Mesodermal cell (in vitro differentiated cells): ENCODE results near the gene CCND3.

Source experiments
- H3K27ac ChIP-seq: 2 replicates; pipeline ENCODE4 v1.7.0; 2013; ENCODE audit warnings: mild to moderate bottlenecking, low read depth, low read length, moderate library complexity; ENCODE audit not compliant: severe bottlenecking
- H3K36me3 ChIP-seq: 2 replicates; pipeline ENCODE4 v1.7.1; 2013; ENCODE audit warnings: mild to moderate bottlenecking, low read length, moderate library complexity; ENCODE audit not compliant: control insufficient read depth, insufficient read depth
- H3K4me1 ChIP-seq: one replicate; pipeline ENCODE4 v1.7.1; 2013; ENCODE audit warnings: mild to moderate bottlenecking, low read length; ENCODE audit not compliant: insufficient read depth, control insufficient read depth, poor library complexity, severe bottlenecking
- H3K4me3 ChIP-seq: 2 replicates; pipeline ENCODE4 v1.7.0; 2013; ENCODE audit warnings: low read length, control low read depth, mild to moderate bottlenecking; ENCODE audit not compliant: insufficient read depth, poor library complexity, severe bottlenecking; ENCODE audit errors: extremely low read depth
- H3K9me3 ChIP-seq: 2 replicates; pipeline ENCODE4 v1.7.1; 2013; ENCODE audit warnings: mild to moderate bottlenecking, low read length, moderate library complexity; ENCODE audit not compliant: control insufficient read depth
- WGBS, 2 experiments: methylation state at CpG; one replicate each; pipeline ENCODE4 v1.1.5; 2013; ENCODE audit warnings: missing lambda C conversion rate in 2 of 2; ENCODE audit not compliant: insufficient coverage in 2 of 2; 5-methylcytosine and 5-hydroxymethylcytosine counted together

CCND3 gene

DNA sequence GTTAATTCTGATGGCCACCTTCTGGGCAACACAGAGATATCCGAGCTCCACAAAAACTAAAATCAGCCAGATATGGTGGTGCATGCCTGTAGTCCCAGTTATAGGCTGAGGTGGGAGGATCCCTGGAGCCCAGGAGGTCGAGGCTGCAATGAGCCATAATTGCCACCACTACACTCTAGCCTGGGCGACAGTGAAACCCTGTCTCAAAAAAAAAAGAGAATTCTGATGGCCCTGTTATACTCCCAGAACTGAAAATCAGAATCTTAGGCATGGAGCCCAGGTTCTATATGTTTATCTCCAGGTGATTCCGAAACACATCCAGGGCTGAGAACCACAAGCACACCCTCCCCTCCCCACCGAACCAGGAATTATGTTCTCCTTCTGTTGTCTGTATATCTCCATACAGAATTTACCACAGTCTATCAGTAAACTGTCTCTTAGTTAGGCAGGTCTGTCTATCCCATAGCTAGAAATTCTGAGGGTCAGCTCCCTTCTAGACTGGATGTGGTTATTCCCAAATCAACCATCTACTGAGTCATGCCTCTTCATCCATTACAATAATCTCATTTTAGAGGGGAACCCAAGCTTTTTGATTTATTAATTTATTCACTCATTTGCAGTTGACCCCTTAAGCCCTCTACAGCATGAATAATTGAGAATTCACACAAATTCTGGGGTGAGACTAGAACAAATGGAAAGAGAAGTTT, 24.8 kb upstream of the CCND3 start:
- no peaks in the 10 kb centered on the region for H3K36me3 ChIP-seq
- H3K27ac ChIP-seq, result peak overlapping the region; percentile 73
- no peak overlapping the region for H3K4me3 ChIP-seq
- WGBS, 2 experiments, result 71 to 72% methylated on average over 4 of the region's 5 CpGs
- no peaks in the 10 kb centered on the region for H3K9me3 ChIP-seq
- H3K4me1 ChIP-seq, result peaks cover 17% of the 10 kb centered on the region

DNA sequence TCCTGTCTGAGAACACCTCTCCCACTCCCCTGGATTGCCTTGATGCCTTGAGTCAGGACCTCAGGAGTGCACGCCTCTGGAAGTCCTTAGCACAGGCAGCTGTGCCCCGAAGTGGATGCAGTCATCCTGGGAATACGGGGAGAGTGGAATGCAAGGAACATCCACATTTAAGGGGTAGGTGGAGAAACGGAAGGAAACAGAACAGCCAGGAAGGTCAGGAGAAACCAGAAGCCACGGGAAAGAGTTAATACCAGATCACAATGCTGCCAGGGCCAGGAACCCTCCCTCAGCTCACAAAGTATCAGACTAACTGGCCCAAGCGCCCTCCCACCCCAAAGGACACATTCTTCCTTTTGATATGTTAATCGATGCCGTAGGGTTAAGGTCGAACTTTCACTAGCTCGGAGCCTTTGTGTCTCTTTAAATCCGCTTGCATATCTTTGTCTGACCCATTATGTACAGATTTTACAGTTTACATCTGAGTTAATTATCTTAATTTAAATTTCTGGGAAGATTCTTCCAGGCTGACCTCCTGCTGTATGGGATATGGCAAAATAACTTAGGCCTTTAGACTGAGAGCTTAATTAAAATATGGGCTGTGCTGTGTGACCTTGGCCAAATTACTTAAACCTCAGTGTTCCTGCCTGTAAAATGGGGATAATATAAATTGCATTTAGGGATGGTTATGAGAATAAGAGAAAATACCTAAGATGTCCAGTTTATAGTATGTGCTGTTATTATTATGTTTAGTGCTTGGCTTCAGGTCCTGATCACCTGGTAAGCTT, 24.0 kb upstream of the CCND3 start:
- WGBS, 2 experiments, result 13 to 20% methylated on average over 5 of the region's 11 CpGs
- peak overlapping the region; percentile 50 for H3K27ac ChIP-seq
- no peak overlapping the region for H3K4me3 ChIP-seq
- no peaks in the 10 kb centered on the region for H3K36me3 ChIP-seq
- H3K9me3 ChIP-seq, result no peaks in the 10 kb centered on the region
- peaks cover 17% of the 10 kb centered on the region for H3K4me1 ChIP-seq

DNA sequence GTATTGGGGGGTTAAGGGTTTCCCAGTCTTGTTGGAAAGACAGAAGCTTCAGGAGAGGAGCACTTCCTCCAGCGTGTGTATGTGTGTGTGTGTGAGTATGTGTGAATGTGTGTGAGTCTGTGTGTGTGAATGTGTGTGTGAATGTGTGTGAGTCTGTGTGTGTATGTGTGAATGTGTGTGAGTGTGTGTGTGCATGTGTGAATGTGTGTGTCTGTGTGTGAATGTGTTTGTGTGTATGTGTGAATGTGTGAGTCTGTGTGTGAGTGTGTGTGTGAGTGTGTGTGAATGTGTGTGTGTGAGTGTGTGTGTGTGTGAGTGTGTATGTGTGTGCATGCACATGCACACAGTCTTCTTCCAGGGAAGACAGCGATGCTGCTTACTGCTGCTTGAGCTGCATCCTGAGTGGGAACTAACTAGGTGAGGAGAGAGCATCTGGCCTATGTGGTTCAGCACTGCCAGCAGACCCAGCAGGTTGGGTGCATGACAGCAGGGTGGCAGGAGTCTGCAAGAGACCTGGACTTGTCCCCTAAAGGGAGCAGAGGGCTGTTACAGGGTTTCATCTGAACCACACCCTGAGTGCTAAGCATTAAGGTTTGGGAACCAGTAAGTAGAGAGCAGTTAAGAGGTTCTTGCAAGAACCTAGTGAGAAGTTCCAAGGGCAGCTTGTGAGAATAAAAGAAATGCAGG, 22.7 kb upstream of the CCND3 start:
- H3K4me1 ChIP-seq, result peaks cover 17% of the 10 kb centered on the region
- H3K9me3 ChIP-seq, result no peaks in the 10 kb centered on the region
- no peak overlapping the region for H3K27ac ChIP-seq
- no peak overlapping the region for H3K4me3 ChIP-seq
- H3K36me3 ChIP-seq, result no peaks in the 10 kb centered on the region
- 85 to 100% methylated on average over 1 to 2 of the region's 2 CpGs for WGBS, 2 experiments

DNA sequence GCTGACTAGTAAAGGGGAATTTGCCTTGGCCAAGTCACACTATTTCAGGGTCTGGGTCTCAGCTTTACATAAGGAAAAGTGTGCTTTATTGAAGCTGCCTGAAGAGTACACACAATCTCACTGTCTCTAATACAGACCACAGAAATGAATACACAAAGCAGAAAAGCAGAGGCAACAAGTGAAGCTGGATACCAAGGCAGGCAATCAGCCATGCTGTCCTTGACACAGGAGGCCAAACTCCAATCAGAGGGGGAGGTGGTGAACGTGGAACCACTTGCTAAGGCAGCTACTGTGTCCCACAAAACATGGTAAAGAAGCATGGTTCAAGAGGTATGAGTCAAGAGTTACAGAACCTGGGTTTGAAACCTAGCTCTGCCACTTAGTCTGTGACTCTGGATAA, 21.8 kb upstream of the CCND3 start:
- Histone ChIP-seq H3K4me1 (peaks cover 17% of the 10 kb centered on the region), H3K4me3 (no peak overlapping the region), H3K9me3 (no peaks in the 10 kb centered on the region), H3K27ac (no peak overlapping the region), H3K36me3 (no peaks in the 10 kb centered on the region)
- WGBS, 2 experiments, result 36 to 69% methylated on average over 1 of the region's 1 CpG

GRCh38 chr6:41960028-41960427, 18.4 kb upstream of the CCND3 start:
- Histone ChIP-seq H3K36me3 (no peaks in the 10 kb centered on the region), H3K27ac (no peak overlapping the region), H3K4me3 (no peak overlapping the region), H3K9me3 (no peaks in the 10 kb centered on the region), H3K4me1 (no peaks in the 10 kb centered on the region)
- no CpG with 5 or more reads among the region's 4 CpGs for WGBS, 2 experiments

DNA sequence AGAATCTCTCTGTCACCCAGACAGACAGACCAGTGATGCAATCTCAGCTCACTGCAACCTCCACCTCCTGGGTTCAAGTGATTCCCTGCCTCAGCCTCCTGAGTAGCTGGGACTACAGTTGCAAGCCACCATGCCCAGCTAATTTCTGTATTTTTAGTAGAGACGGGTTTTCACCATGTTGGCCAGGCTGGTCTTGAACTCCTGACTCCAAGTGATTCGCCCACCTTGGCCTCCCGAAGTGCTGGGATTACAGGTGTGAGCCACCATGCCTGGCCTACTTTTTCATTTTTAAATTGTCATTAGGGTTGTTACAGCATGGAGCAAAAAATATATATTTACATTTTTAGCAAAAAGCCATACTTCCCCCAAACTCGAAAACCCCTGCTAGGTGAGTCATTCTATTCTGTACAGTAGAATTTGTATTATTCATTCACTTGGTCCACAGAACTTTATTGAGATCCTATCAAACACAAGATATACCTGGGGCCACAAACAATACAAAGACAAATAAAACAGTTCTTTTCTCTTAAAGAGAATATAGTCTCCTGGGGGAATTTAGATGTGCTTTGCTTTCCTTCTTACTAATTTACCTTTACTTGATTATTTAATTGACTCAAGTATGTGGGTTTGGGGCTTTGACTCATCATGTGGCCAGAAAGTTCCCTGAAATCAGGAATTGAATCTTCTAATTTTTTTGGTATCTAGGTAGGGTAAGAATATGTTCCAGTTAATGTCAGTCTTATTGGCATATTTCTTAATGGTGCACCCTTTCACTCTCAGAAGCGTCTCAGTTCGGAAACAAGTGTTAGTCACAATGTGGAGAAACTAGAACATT, 16.6 kb upstream of the CCND3 start:
- H3K9me3 ChIP-seq, result no peaks in the 10 kb centered on the region
- H3K4me3 ChIP-seq, result no peak overlapping the region
- H3K36me3 ChIP-seq, result no peaks in the 10 kb centered on the region
- H3K27ac ChIP-seq, result no peak overlapping the region
- H3K4me1 ChIP-seq, result no peaks in the 10 kb centered on the region
- WGBS, 2 experiments, result 100% methylated on average over 3 of the region's 6 CpGs; no CpG with 5 or more reads in 1 of the 2 experiments

- Histone ChIP-seq H3K4me3 (no peak overlapping the region), H3K36me3 (no peaks in the 10 kb centered on the region), H3K9me3 (no peaks in the 10 kb centered on the region), H3K4me1 (no peaks in the 10 kb centered on the region), H3K27ac (no peak overlapping the region)
- WGBS, 2 experiments, result 80 to 86% methylated on average over 2 to 3 of the region's 4 CpGs
These were observed 15.5 kb upstream of the CCND3 start for GRCh38 chr6:41957117-41957516.

- H3K9me3 ChIP-seq, result no peaks in the 10 kb centered on the region
- H3K4me3 ChIP-seq, result no peak overlapping the region
- H3K4me1 ChIP-seq, result no peaks in the 10 kb centered on the region
- WGBS, 2 experiments, result no CpG with 5 or more reads among the region's 2 CpGs
- H3K27ac ChIP-seq, result no peak overlapping the region
- no peaks in the 10 kb centered on the region for H3K36me3 ChIP-seq
These were observed 13.8 kb upstream of the CCND3 start for GRCh38 chr6:41955412-41955811.

- H3K4me1 ChIP-seq, result no peaks in the 10 kb centered on the region
- H3K9me3 ChIP-seq, result no peaks in the 10 kb centered on the region
- H3K36me3 ChIP-seq, result no peaks in the 10 kb centered on the region
- H3K27ac ChIP-seq, result no peak overlapping the region
- H3K4me3 ChIP-seq, result no peak overlapping the region
- WGBS, 2 experiments, result 83 to 96% methylated on average over 1 to 2 of the region's 2 CpGs
These were observed 13.1 kb upstream of the CCND3 start for GRCh38 chr6:41954668-41955067.

DNA sequence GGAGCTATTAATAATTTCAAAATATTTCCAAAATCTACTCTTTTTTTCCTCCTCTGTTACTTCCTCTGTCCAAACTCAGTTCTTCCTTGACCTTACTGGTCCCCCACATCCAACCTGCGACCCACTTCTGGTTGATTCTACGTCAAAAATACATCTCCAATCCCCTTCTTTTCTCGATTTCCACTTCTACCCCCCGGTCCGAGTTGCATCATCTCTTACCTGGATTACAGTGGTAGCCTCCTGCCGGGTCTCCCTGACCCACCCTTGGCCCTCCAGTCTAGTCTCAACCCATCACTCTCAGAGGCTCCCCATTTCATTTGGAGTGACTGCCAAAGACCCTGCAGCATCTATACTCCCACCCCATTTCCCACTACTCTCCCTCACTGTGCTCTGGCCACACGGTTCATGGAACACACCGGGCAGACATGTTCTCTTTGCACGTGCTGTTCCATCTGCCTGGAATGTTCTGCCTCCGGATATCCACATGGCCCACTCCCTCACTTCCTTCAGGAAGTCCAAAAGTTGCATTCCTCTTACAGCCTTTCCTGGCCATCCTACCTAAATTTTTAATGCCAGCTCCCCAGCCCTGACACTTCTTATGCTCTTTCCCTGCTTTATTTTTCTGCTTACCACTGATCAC, 6.1 kb upstream of the CCND3 start:
- 89% methylated on average over 9 to 10 of the region's 10 CpGs for WGBS, 2 experiments
- H3K4me1 ChIP-seq, result no peaks in the 10 kb centered on the region
- no peaks in the 10 kb centered on the region for H3K9me3 ChIP-seq
- no peak overlapping the region for H3K4me3 ChIP-seq
- H3K27ac ChIP-seq, result no peak overlapping the region
- no peaks in the 10 kb centered on the region for H3K36me3 ChIP-seq
